HG03378 (cell line): ENCODE measurements around the gene PRPSAP1.

Experiments used
- ATAC-seq: cut with Tn5 transposase; IDR thresholded peaks from one replicate; pipeline ENCODE4 v1.9.1; 2021; ENCODE audit warnings: mild to moderate bottlenecking, moderate library complexity; ENCODE audit not compliant: unreplicated experiment

PRPSAP1 gene

GRCh38 chr17:76267051-76267576 is 86.6 kb downstream of the PRPSAP1 start:
- no peak for ATAC-seq

- ATAC-seq = no peak
These were observed 87.3 kb downstream of the PRPSAP1 start for GRCh38 chr17:76266244-76266938.

GRCh38 chr17:76265624-76266243 is 88.0 kb downstream of the PRPSAP1 start:
- no peak for ATAC-seq

- peak; percentile 68 for ATAC-seq
These were observed 88.7 kb downstream of the PRPSAP1 start, which contains the start of gene UBALD2 for GRCh38 chr17:76264755-76265623. UBALD2 (plus strand) TSS chr17:76265348; CDS start chr17:76265506, 158 bp downstream.

- no peak for ATAC-seq
These were observed 89.3 kb downstream of the PRPSAP1 start for GRCh38 chr17:76264425-76264754.

GRCh38 chr17:76263896-76264295 is 89.8 kb downstream of the PRPSAP1 start:
- ATAC-seq = no peak

DNA sequence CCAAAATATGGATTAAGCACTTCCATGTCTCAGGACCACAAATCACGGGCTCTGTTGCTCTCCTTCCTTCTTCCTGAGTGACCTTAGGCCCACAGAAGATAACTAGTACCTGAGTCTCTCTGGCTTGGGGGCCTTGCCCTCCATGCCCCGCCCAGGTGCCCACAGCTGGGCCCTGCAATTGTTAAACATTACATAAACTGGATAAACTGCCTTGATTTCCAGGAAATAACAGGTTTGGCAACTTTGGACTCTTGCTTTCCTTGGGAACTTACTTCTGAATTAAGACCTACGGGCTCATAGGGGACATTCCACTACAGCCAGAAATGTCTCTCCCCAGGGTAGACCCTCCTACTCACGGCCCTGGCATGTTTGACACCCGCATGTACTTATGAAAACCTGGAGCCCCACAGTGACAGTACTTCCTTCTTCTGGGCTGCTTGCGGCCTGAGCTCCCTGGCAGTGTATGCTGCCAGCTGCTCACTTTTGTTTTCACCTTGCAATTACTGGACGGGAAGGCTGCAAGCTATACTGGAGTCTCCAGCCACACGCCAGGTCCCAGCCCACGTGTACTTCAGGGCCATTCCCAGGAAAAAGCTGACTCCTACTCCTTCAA is 90.9 kb downstream of the PRPSAP1 start:
- ATAC-seq = no peak

DNA sequence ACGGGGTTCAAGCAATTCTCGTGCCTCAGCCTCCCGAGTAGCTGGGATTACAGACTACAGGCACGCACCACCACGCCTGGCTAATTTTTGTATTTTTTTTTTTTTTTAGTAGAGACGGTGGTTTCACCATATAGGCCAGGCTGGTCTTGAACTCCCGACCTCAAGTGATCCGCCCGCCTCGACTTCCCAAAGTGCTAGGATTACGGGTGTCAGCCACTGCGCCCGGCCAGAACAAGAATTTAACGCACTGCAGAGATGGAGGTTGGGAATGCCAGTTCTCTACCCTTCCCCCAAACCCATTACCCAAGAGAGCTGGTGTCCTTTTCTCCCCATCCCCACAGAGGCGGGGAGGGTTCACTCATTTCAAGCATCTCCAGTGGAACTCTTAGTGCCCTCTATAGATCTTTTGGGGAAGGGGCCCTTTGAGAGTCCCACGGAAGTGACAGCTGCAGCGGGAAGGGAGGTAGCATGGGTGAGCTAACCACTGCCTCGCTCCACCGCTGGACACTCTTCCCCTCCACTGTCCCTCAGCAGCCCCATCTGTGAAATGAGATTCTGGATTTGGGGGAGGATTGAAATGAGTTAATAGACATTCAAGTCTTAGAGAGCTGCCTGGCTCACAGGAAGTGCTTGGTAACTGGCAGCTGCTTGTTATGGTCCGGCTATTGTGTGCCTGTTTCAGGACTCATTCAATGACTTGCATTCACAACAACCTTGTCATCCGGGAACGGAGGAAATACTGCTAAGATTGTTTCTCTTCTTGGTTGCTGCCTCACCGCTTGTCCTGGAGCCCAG is 92.1 kb downstream of the PRPSAP1 start:
- ATAC-seq = no peak

- ATAC-seq = no peak
These were observed 93.0 kb downstream of the PRPSAP1 start for GRCh38 chr17:76260669-76261068.

DNA sequence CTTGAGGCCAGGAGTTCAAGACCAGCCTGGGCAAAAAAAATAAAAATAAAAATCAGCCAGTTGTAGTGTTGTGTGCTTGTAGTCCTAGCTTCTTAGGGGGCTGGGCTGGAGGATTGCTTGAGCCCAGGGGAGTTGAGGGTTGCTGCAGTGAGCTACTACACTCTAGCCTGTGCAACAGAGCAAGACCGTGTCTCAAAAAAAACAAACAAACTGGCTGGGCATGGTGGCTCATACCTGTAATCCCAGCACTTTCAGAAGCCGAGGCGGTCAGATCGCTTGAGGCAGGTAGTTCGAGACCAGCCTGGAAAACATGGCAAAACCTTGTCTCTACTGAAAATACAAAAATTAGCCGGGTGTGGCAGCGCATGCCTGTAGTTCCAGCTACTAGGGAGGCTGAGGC is 93.5 kb downstream of the PRPSAP1 start:
- no peak for ATAC-seq
